Measurements from ENCODE around the gene RAB5IF. TPM values are rescaled to one million over a fixed set of nuclear protein-coding genes. Genes with fewer than 3 reads are reported as not detected.

RAB5IF gene
- total and polyA plus RNA-seq, 2 of the 13 experiments (the other 11 are each of a cell fraction or from before 2014, with no cell fraction given), result 261 to 305 TPM

GRCh38 chr20:36574366-36575135 is 31.0 kb upstream of the RAB5IF start (continued):
- TF ChIP-seq TIGD3 (CRISPR knock-in tag; IDR thresholded peaks at IDR 0.05; ENCODE audit: borderline replicate concordance) (no peak), TARDBP (CRISPR knock-in tag; IDR thresholded peaks at IDR 0.05) (no peak), AHDC1 (CRISPR knock-in tag; IDR thresholded peaks at IDR 0.05; ENCODE audit: borderline replicate concordance) (0 out of 2 replicates have a peak, but pooled peaks have one; percentile 29), TP53 (CRISPR knock-in tag; conservative IDR thresholded peaks at IDR 0.05) (no peak; the same call in 1 of the 2 replicates), ZNF441 (CRISPR knock-in tag; IDR thresholded peaks at IDR 0.05; ENCODE audit: borderline replicate concordance) (peak; percentile 87), TFDP2 (CRISPR knock-in tag; IDR thresholded peaks at IDR 0.05) (peak; percentile 75), SKI (IDR thresholded peaks at IDR 0.05; ENCODE audit: partially characterized antibody) (peak; percentile 49), ZNF234 (CRISPR knock-in tag; conservative IDR thresholded peaks at IDR 0.05) (peak; percentile 94), MXI1 (IDR thresholded peaks at IDR 0.05; ENCODE audit: borderline replicate concordance, low read depth, low read length) (peak; percentile 80; the same call in 2 of the 3 replicates), ZNF879 (CRISPR knock-in tag; IDR thresholded peaks at IDR 0.05) (peak; percentile 88), BCLAF1 (IDR thresholded peaks at IDR 0.05) (no peak), ZBTB3 (CRISPR knock-in tag; IDR thresholded peaks at IDR 0.05; ENCODE audit: borderline replicate concordance, low read depth) (no peak), ZNF891 (CRISPR knock-in tag; IDR thresholded peaks at IDR 0.05) (peak; percentile 89), MXD3 (CRISPR knock-in tag; IDR thresholded peaks at IDR 0.05) (peak; percentile 81), ZSCAN25 (CRISPR knock-in tag; IDR thresholded peaks at IDR 0.05) (peak; percentile 44), FOXK1 (CRISPR knock-in tag; IDR thresholded peaks at IDR 0.05; ENCODE audit: borderline replicate concordance, low read depth) (peak; percentile 30; the same call in 1 of the 2 replicates), ZNF562 (CRISPR knock-in tag; IDR thresholded peaks at IDR 0.05; ENCODE audit: borderline replicate concordance) (no peak)

All from HepG2 (cell line).